HUDEP-2 (cell line): Measurements from ENCODE around the gene TIRAP.

Experiments
- DNase-seq, 76 experiments: peaks; one replicate each; lab custom pipeline; 2025; ENCODE audit not compliant: unreplicated experiment in 76 of 76; lab: John Stamatoyannopoulos, UW

Gene TIRAP

DNA sequence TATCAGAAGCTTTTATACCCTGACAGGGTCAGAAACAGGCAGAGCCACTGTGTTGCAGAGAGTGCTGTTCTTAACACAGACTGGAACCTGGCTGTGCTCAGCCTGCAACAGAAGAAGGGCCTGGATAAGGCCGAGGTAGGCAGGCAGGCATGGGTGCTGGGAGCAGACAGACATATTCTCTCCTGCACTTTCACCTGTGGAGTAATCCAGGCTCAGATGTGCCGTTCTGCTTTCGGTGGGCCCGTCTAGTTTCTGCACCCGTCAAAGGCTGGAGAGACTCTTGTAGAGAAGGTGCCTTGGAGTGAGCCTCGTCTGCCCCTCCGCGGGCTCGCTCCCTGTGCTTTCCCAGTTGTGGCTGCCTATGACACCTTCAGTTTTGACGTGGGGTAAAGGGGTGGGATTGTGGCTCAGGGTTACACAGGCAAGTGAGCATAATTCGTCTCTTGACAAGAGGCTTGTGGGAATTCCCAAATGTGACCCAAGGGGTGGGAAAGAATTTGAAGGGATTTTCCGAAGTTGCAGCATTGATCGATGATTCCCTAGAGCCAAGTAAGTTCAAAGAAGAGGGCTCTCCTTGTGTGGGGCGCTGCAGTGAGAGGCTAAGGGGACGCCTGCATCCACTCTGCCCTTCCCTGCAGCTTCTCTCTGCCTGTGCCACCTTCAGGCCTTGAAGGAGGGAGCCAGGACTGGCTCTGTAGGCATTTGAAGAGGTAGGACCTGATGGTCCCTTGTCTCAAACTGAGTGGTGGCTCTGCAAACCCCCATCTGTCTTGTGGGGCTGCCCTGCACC, 56.4 kb downstream of the TIRAP start:
- DNase-seq, result no peak

DNA sequence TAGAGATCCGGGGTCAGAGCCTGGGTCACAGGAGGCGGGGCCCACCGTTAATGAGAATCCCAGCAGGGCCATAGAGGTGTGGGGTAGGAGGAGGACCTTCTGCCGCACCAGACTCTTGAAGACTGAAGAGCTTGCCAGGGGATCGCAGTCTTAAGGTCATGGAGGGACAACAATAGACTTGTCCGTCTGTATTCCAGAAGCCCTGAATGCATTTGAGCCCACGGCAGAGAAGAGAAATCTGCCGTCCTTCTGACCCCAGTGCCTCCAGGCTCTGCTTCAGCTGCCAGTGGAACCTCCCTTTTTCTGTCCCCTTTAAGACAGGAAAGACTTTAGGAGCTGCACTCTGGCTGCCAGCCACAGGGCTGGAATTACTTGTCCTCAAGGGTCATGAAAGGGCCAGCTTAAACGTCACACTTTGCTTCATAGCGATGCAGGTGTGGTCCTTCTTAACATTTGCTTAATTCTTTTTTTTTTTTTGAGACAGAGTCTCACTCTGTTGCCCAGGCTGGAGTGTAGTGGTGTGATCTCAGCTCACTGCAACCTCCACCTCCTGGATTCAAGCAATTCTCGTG, 57.1 kb downstream of the TIRAP start:
- DNase-seq, result no peak

DNA sequence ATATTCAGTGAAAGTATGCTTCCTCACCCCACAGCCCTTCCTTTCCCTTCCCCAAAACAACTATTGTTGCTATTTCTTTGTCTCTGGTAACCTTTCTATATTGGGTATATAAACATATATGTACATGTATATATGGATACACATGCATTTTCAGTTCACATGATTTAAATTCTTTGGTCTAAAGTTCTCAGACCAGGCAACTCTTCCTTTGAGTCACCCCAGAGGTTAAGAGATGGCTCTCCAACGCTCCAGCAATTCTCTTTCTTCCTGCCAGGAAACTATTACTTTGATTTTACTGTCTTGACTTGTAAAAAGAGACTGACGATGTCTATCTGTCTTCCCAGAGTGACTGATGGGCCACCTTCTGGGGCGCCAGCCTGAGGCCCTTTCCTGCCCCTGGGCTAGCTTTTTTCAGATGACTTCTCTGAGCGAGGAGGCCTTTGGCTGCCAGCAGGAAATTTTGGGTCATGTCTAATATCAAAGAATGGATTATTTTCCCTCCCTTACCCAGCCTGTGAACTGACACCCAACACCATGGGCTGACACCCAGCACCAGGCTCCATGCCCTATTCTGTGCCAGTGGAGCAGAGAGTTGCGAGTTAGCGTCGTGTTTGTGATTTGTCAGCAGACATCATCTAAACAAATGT, 58.2 kb downstream of the TIRAP start:
- DNase-seq, result no peak

DNA sequence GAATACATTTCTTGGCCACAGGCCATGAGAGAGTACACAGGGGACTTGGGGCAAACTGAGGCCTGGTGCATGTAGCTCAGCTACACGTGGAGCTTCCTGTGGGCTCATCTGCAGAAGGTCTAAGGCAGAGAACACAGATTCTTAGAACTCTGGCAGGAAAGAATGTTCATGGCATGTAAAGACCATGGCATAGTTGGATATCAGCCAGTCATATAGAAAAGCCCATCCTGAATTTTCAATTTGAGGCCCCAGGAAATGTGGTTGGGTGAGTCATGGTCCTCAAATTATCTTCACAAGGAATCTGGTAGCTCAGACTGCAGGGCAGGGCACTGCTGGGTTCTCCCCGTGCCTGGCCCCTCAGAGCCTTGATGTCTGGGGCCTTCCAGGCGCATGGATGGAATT, 58.9 kb downstream of the TIRAP start:
- peak in 13 of 76 experiments; percentile 7 to 40 (median 16) for DNase-seq

DNA sequence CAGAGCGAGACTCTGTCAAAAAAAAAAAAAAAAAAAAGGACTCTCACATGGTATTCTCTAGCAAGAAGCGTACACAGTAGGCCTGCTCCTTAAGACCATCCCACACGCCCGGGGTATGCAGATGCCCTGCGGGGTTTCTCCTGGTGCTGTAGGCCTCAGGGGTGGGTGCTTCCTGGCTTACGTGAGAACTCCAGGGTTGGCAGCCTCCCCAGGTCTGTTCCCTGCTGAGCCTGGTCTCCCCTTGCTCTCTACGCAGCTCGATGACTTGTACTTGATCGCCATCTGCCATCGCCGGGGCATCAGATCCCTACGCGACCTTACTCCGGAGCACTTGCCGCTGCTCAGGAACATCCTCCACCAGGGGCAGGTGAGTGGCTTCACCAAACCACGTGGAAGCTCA, 60.2 kb downstream of the TIRAP start:
- DNase-seq, result no peak
